Measurements from ENCODE around the gene GAS2L2.

DNA sequence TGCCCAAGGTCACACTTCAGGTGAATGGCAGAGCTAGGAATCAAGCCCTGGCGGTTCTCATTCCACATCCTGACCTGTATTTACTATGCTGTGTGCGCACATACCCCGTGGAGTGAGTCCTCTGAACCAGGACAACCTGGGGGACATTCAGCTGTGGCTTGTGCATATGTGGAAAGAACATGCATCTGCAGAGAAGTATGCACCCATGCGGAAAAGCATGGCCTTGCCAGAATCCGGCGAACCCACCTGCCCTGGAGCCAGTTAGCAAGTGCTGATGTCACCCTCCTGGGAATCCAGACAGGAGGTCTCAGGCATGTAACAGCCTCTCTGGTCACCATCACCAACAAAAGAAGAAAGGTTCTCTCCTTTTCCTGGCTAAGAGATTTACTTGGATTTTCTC is 19.7 kb downstream of the GAS2L2 start:
- TF ChIP-seq, protein P1, sequence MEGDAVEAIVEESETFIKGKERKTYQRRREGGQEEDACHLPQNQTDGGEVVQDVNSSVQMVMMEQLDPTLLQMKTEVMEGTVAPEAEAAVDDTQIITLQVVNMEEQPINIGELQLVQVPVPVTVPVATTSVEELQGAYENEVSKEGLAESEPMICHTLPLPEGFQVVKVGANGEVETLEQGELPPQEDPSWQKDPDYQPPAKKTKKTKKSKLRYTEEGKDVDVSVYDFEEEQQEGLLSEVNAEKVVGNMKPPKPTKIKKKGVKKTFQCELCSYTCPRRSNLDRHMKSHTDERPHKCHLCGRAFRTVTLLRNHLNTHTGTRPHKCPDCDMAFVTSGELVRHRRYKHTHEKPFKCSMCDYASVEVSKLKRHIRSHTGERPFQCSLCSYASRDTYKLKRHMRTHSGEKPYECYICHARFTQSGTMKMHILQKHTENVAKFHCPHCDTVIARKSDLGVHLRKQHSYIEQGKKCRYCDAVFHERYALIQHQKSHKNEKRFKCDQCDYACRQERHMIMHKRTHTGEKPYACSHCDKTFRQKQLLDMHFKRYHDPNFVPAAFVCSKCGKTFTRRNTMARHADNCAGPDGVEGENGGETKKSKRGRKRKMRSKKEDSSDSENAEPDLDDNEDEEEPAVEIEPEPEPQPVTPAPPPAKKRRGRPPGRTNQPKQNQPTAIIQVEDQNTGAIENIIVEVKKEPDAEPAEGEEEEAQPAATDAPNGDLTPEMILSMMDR (conservative IDR thresholded peaks at IDR 0.05 in 1 of 2, IDR thresholded peaks at IDR 0.05 in 1 of 2; ENCODE audit: extremely low read depth in 1 of 2, insufficient read depth in 1 of 2, low read depth in 1 of 2, low read length in 2 of 2): no peak
- TF ChIP-seq EZH2 (IDR thresholded peaks at IDR 0.05; ENCODE audit: borderline replicate concordance, low read length): no peak
